ENCODE results near the gene ESR2.

DNA sequence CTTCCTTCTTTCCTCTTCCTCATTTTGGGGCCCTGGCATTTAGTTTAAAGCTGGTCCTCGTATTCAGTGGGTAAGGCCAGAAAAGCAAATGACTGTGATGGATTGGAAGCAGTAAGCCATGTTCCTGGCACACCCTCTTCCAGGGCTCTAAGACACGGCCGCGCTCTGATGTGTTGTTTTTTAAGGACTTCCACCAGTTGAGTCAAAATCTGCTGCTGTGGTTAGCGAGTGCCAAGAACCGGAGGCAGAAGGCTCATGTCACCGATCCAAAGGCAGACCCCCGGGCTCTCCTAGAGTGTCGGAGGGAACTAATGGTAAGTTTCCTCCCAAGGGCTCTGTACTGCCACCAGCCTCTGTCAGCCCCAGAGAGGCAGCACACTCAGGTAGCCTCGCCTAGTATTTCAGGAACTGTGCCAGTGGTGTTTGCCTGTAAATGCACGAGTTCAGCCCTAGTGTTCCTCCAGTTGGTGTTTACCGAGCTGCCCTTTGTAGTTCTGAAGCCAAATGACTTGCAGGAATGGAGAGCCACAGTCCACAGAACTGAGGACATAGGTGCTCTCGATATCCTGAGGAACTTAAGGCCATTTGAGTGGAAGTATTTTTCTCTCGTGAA is 72.7 kb downstream of the ESR2 start:
- TF ChIP-seq CTCF (IDR thresholded peaks at IDR 0.05; ENCODE audit: low read depth, low read length) (no peak), EZH2phosphoT487 (IDR thresholded peaks at IDR 0.05; ENCODE audit: low read depth) (no peak)

Measured in OCI-LY3 (cell line).